H1 (cell line): ENCODE measurements around the gene CLEC10A. TPM values are rescaled to one million over a fixed set of nuclear protein-coding genes. Genes with fewer than 3 reads are reported as not detected.

Experiments used
- CTCF ChIA-PET: fragments of 300-600 bp; sonication (Branson Sonifier 250); formaldehyde crosslinking; loops from one replicate; lab custom pipeline; 2021; ENCODE audit not compliant: partially characterized antibody; lab: Charles Lee
- POLR2A ChIA-PET: fragments of 300-600 bp; sonication (Branson Sonifier 250); formaldehyde crosslinking; loops from one replicate; lab custom pipeline; 2021; ENCODE audit warnings: inconsistent platforms; ENCODE audit not compliant: partially characterized antibody; lab: Charles Lee
- DNase-seq, 2 experiments: peaks; one replicate each; pipeline versions ENCODE4 v3.0.0 to v3.0.0-alpha.2; 2010 to 2022; ENCODE audit warnings: low spot score in 2 of 2, low read depth in 1 of 2, mixed read lengths in 1 of 2
- FAIRE-seq: peaks from 2 replicates; lab custom pipeline; 2011; peaks lifted over from hg19 to GRCh38; lab: Jason Lieb, UNC
- H2AFZ ChIP-seq: 2 replicates; pipeline ENCODE4 v1.8.1; 2012; ENCODE audit warnings: low read length, inconsistent platforms
- H2AK5ac ChIP-seq: 2 replicates; pipeline ENCODE4 v1.6.1; 2013; ENCODE audit warnings: low read depth, low read length
- H2BK120ac ChIP-seq: replicated peaks from 2 replicates; pipeline ENCODE3; 2013; ENCODE audit warnings: low read depth, low read length, inconsistent platforms
- H2BK12ac ChIP-seq: 2 replicates; pipeline ENCODE4 v1.6.1; 2013; ENCODE audit warnings: low read depth, low read length
- H2BK15ac ChIP-seq: 2 replicates; pipeline ENCODE4 v1.6.1; 2013; ENCODE audit warnings: low read length
- H2BK20ac ChIP-seq: 2 replicates; pipeline ENCODE4 v1.6.1; 2013; ENCODE audit warnings: low read length
- H2BK5ac ChIP-seq: 2 replicates; pipeline ENCODE4 v1.6.1; 2013; ENCODE audit warnings: low read depth, low read length
- H3K14ac ChIP-seq: 2 replicates; pipeline ENCODE4 v1.6.1; 2013; ENCODE audit warnings: inconsistent platforms; ENCODE audit not compliant: insufficient read length
- H3K18ac ChIP-seq: 2 replicates; pipeline ENCODE4 v1.6.1; 2013; ENCODE audit warnings: low read length; ENCODE audit errors: extremely low read depth
- H3K23ac ChIP-seq: 2 replicates; pipeline ENCODE4 v1.6.1; 2013; ENCODE audit warnings: inconsistent platforms; ENCODE audit not compliant: insufficient read length
- H3K23me2 ChIP-seq: 2 replicates; pipeline ENCODE4 v1.6.1; 2013; ENCODE audit warnings: low read depth, low read length
- H3K27ac ChIP-seq: 2 replicates; pipeline ENCODE4 v1.6.1; 2011; ENCODE audit warnings: low read depth, low read length, inconsistent platforms
- H3K27me3 ChIP-seq, 4 experiments: replicated peaks in 1 of 4; 1 replicate in 1 of 4; 2 replicates in 3 of 4; pipeline versions ENCODE4 v1.6.1 to v1.8.1; 2011 to 2013; ENCODE audit warnings: low read length in 3 of 4, mild to moderate bottlenecking in 3 of 4, inconsistent platforms in 2 of 4, mixed read lengths in 2 of 4, moderate library complexity in 1 of 4; ENCODE audit not compliant: control insufficient read depth in 3 of 4, insufficient read depth in 3 of 4; ENCODE audit errors: extremely low read depth in 1 of 4
- H3K36me3 ChIP-seq, 4 experiments: 2 replicates each; pipeline versions ENCODE4 v1.6.1 to v1.8.1; 2011 to 2013; ENCODE audit warnings: mild to moderate bottlenecking in 4 of 4, low read length in 3 of 4, moderate library complexity in 2 of 4, control low read depth in 1 of 4, inconsistent platforms in 1 of 4; ENCODE audit not compliant: insufficient read depth in 4 of 4, control insufficient read depth in 2 of 4
- H3K4ac ChIP-seq: replicated peaks from 2 replicates; pipeline ENCODE3; 2013; ENCODE audit warnings: low read length, low read depth, mixed read lengths, inconsistent platforms; ENCODE audit not compliant: insufficient read length
- H3K4me1 ChIP-seq, 4 experiments: replicated peaks in 1 of 4; 1 replicate in 1 of 4; 2 replicates in 3 of 4; pipeline versions ENCODE4 v1.6.1 to v1.8.1; 2011 to 2013; ENCODE audit warnings: low read length in 3 of 4, inconsistent platforms in 2 of 4, mixed read lengths in 1 of 4; ENCODE audit not compliant: insufficient read depth in 4 of 4, control insufficient read depth in 3 of 4
- H3K4me2 ChIP-seq, 2 experiments: 2 replicates each; pipeline versions ENCODE4 v1.6.1 to v1.8.1; 2011 to 2013; ENCODE audit warnings: low read depth in 2 of 2, low read length in 2 of 2, control low read depth in 1 of 2, inconsistent platforms in 1 of 2, mild to moderate bottlenecking in 1 of 2; ENCODE audit not compliant: insufficient read depth in 1 of 2
- H3K4me3 ChIP-seq, 4 experiments: fragments of 200-600, 300-600 bp in 1 of 4; sonication (generic), shearing (Covaris generic), sonication (Bioruptor Twin) in 1 of 4; 2 replicates each; pipeline versions ENCODE4 v1.5.1 to v1.8.1; 2011 to 2016; ENCODE audit warnings: low read length in 4 of 4, low read depth in 3 of 4, control low read depth in 2 of 4, inconsistent platforms in 2 of 4, mild to moderate bottlenecking in 2 of 4, mixed read lengths in 1 of 4, moderate library complexity in 1 of 4; ENCODE audit not compliant: insufficient read depth in 2 of 4; ENCODE audit errors: extremely low read depth in 1 of 4
- H3K56ac ChIP-seq: replicated peaks from 2 replicates; pipeline ENCODE3; 2013; ENCODE audit warnings: low read depth, mild to moderate bottlenecking, mixed read lengths, low read length, inconsistent platforms; ENCODE audit not compliant: insufficient read length
- H3K79me1 ChIP-seq: 2 replicates; pipeline ENCODE4 v1.6.1; 2013; ENCODE audit warnings: low read depth, low read length, control low read depth
- H3K79me2 ChIP-seq, 2 experiments: 2 replicates each; pipeline versions ENCODE4 v1.6.1 to v1.8.1; 2012 to 2013; ENCODE audit warnings: low read length in 2 of 2, mild to moderate bottlenecking in 2 of 2, inconsistent platforms in 1 of 2; ENCODE audit not compliant: insufficient read depth in 2 of 2, control insufficient read depth in 1 of 2
- H3K9ac ChIP-seq, 4 experiments: replicated peaks in 1 of 4; 1 replicate in 1 of 4; 2 replicates in 3 of 4; pipeline versions ENCODE4 v1.6.1 to v1.8.1; 2011 to 2013; ENCODE audit warnings: low read depth in 3 of 4, low read length in 3 of 4, control low read depth in 2 of 4, mild to moderate bottlenecking in 2 of 4, moderate library complexity in 2 of 4, inconsistent platforms in 1 of 4; ENCODE audit errors: extremely low read depth in 1 of 4
- H3K9me3 ChIP-seq, 2 experiments: 2 replicates each; pipeline versions ENCODE4 v1.6.1 to v1.8.1; 2012 to 2013; ENCODE audit warnings: mild to moderate bottlenecking in 2 of 2, moderate library complexity in 2 of 2, control low read depth in 1 of 2, inconsistent platforms in 1 of 2, low read depth in 1 of 2, low read length in 1 of 2, mixed read lengths in 1 of 2; ENCODE audit not compliant: insufficient read depth in 2 of 2
- H4K20me1 ChIP-seq, 2 experiments: replicated peaks in 1 of 2; 2 replicates each; pipeline versions ENCODE3 to v1.8.1; 2011 to 2013; ENCODE audit warnings: inconsistent platforms in 2 of 2, low read length in 2 of 2, mild to moderate bottlenecking in 1 of 2; ENCODE audit not compliant: insufficient read depth in 2 of 2, control insufficient read depth in 1 of 2
- H4K5ac ChIP-seq: 2 replicates; pipeline ENCODE4 v1.6.1; 2013; ENCODE audit warnings: low read length, low read depth, mixed read lengths, inconsistent platforms; ENCODE audit not compliant: insufficient read length
- H4K8ac ChIP-seq: 2 replicates; pipeline ENCODE4 v1.8.0; 2013; ENCODE audit warnings: mild to moderate bottlenecking, moderate library complexity, low read length, inconsistent platforms; ENCODE audit not compliant: insufficient read depth; ENCODE audit errors: extremely low read depth
- H4K91ac ChIP-seq: replicated peaks from 2 replicates; pipeline ENCODE3; 2013; ENCODE audit warnings: low read length, mixed read lengths, inconsistent platforms; ENCODE audit not compliant: insufficient read length
- SIX5 ChIP-seq: IDR thresholded peaks from 2 replicates; pipeline ENCODE4 v1.6.1; 2011; ENCODE audit warnings: mild to moderate bottlenecking, low read depth, low read length
- SUZ12 ChIP-seq: fragments of 200-600 bp; sonication (generic); IDR thresholded peaks from 2 replicates; pipeline ENCODE4 v1.6.1; 2012; ENCODE audit warnings: mild to moderate bottlenecking, inconsistent platforms, low read length, moderate library complexity, mixed read lengths
- ZNF274 ChIP-seq: IDR thresholded peaks from 2 replicates; pipeline ENCODE4 v1.7.0; 2012; ENCODE audit warnings: low read length, borderline replicate concordance; ENCODE audit errors: extremely low read depth
- WGBS, 2 experiments: shearing (Covaris generic) in 1 of 2; methylation state at CpG; one replicate each; pipeline versions ENCODE4 v1.1.6 to v1.1.7; 2013 to 2015; ENCODE audit warnings: low lambda C conversion rate in 2 of 2, mixed read lengths in 2 of 2, inconsistent platforms in 1 of 2, low coverage in 1 of 2, missing lambda C conversion rate in 1 of 2; ENCODE audit not compliant: insufficient replicate concordance in 2 of 2, insufficient coverage in 1 of 2, insufficient read length in 1 of 2; ENCODE audit errors: extremely low coverage in 1 of 2, missing lambda C conversion rate in 1 of 2; 5-methylcytosine and 5-hydroxymethylcytosine counted together
- polyA plus RNA-seq, 7 experiments: library from polyadenylated mRNA; depleted of rRNA in 3 of 7; stranded (reverse) in 5 of 7; unstranded in 2 of 7; fragments of >200 nt in 5 of 7; fragments of 200-250 nt in 2 of 7; gene quantifications; 1 replicate in 5 of 7; 2 replicates in 1 of 7; 4 replicates in 1 of 7; pipeline versions ENCODE4 v1.2.1 to v1.2.3, GENCODE V29; 2011 to 2013; ENCODE audit warnings: missing spikeins in 2 of 7, mixed read lengths in 2 of 7
- total RNA-seq: library from RNA; stranded (reverse); fragmentation: NEBNext Ultra II Directional; extraction: Animal tissue kit (Norgen Biotek cat#: 25700); gene quantifications from 2 replicates; pipeline ENCODE4 v1.2.1, GENCODE V29; 2021

CLEC10A gene
- total and polyA plus RNA-seq, 2 of the 8 experiments (the other 6 are each of a cell fraction or from before 2014, with no cell fraction given): not detected

DNA sequence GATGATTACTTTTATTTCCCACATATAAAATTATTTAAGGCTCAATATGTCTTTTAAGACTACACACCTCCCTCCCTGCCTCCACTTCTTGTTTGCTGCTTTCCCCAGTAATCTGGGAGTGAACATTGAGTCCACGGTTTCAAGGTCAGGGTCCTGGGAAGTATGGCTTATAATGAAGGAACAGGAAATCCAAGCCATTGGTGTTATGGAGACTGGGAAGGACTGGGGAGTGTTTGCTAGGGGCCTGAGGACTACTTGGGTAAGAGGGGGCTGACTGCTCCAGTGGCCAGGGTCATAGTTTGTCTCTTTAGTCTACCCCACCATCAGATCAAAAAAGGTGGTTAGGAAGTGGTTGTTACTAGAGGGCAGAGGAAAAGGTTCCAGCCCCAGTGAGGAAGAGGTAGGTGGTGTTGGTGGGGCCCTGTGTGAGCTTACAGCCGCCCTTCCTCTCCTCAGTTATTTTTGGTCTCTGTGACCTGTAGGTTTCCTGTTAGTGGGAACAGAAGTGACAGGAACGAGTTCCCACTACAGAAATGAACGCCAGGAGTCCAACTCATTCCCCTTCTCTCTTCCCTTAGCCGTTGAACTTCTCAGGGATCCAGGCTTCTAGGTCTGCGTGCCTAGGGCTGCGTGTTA, 45.0 kb downstream of the CLEC10A start:
- no peak overlapping the region for H3K4ac ChIP-seq
- peak overlapping the region; percentile 5 for H2BK120ac ChIP-seq
- peak overlapping the region; percentile 18 for H4K91ac ChIP-seq
- peak overlapping the region; percentile 86 for H2BK5ac ChIP-seq
- no peak overlapping the region for H2BK20ac ChIP-seq
- H3K79me1 ChIP-seq: no peaks in the 10 kb centered on the region
- no peaks in the 10 kb centered on the region for H3K79me2 ChIP-seq
- peak overlapping the region; percentile 68 for H2AFZ ChIP-seq
- ChIA-PET CTCF (interaction anchor here (0.7 to 1.6 kb wide), 7 partner anchors 11 to 193 kb away, joined by 3 to 8 read pairs (median 4); no protein-coding TSS in a partner anchor), POLR2A (interaction anchor here (0.6 to 1.5 kb wide), 5 partner anchors 8 to 973 kb away, joined by 3 to 15 read pairs (median 6); no protein-coding TSS in a partner anchor)
- FAIRE-seq (no peak), DNase-seq (no peak)
- H3K27me3 ChIP-seq: no peaks in the 10 kb centered on the region
- H4K20me1 ChIP-seq: peaks cover 0 to 7% of the 10 kb centered on the region in 2 experiments
- no peak overlapping the region for H3K14ac ChIP-seq
- peak overlapping the region; percentile 78 to 88 (median 84) for H3K4me3 ChIP-seq
- H3K36me3 ChIP-seq: no peaks in the 10 kb centered on the region
- peaks cover 1 to 9% (median 4%) of the 10 kb centered on the region in 4 experiments; a peak in 4 of 7 replicates for H3K4me1 ChIP-seq
- TF ChIP-seq ZNF274 (no peak), SUZ12 (no peak), SIX5 (no peak)
- H3K23ac ChIP-seq: no peak overlapping the region
- no peak overlapping the region for H2BK15ac ChIP-seq
- no peak overlapping the region for H2AK5ac ChIP-seq
- H3K18ac ChIP-seq: 0 out of 2 replicates have a peak overlapping the region, but pooled peaks have one; percentile 5
- H3K56ac ChIP-seq: peak overlapping the region; percentile 33
- H4K8ac ChIP-seq: no peak overlapping the region
- H3K4me2 ChIP-seq: peak overlapping the region; percentile 69 to 80
- H2BK12ac ChIP-seq: no peak overlapping the region
- H4K5ac ChIP-seq: no peak overlapping the region
- peak overlapping the region; percentile 48; the same call in 1 of the 2 replicates for H3K27ac ChIP-seq
- peaks cover 11% of the 10 kb centered on the region; the same call in 1 of the 2 replicates for H3K23me2 ChIP-seq
- peak overlapping the region; percentile 9 to 46 (median 39); a peak in 6 of 7 replicates for H3K9ac ChIP-seq
- 23% methylated on average over 7 of the region's 7 CpGs; no CpG with 5 or more reads in 1 of the 2 experiments for WGBS, 2 experiments
- no peaks in the 10 kb centered on the region for H3K9me3 ChIP-seq
